NT2/D1 (cell line): Measurements from ENCODE around the gene CLDN19.

Experiments
- SUZ12 ChIP-seq: IDR thresholded peaks from 2 replicates; pipeline ENCODE4 v1.6.1; 2011; ENCODE audit not compliant: insufficient read length, insufficient read depth; ENCODE audit errors: extremely low read depth
- ZNF274 ChIP-seq: IDR thresholded peaks from 2 replicates; pipeline ENCODE4 v1.6.1; 2011; ENCODE audit warnings: mild to moderate bottlenecking, low read depth, low read length

DNA sequence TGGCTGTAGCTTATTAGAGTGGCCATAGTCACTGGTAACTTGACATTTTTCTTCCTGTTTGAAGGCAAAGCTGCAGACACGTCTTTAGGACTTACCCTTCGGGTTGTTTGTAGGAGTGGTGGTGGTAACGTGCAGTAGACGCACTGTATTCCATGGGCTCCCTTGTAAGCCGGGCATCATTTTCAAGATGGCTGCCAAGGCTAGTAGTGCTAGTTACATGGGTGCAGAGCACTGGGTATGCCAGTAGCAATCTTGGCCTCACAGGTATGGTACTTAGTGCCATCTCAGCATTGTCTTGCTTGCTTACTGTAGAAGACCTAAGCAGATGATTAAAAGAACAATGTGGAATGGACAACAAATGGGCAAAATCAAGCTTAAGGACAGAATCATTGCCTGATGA is 55.9 kb downstream of the CLDN19 start:
- TF ChIP-seq ZNF274 (no peak), SUZ12 (no peak)
